Neural progenitor cell (in vitro differentiated cells): ENCODE data around the gene COX10.

Source experiments
- CTCF ChIP-seq: fragments of 200-600 bp; sonication (generic); IDR thresholded peaks from 2 replicates; pipeline ENCODE4 v1.5.1; 2017; ENCODE audit warnings: antibody characterized with exemption, mild to moderate bottlenecking
- EZH2 ChIP-seq: fragments of 200-600 bp; sonication (generic); IDR thresholded peaks from 2 replicates; pipeline ENCODE4 v1.6.1; 2017; ENCODE audit warnings: antibody characterized with exemption, mild to moderate bottlenecking, moderate library complexity

- TF ChIP-seq CTCF = no peak
- no peak for TF ChIP-seq EZH2
These were observed 153.3 kb downstream of the COX10 start for GRCh38 chr17:14222611-14223010.
